HG03159 (cell line): ENCODE results near the gene ARL6IP5.

Experiments used
- ATAC-seq: cut with Tn5 transposase; IDR thresholded peaks from one replicate; pipeline ENCODE4 v1.9.1; 2021; ENCODE audit warnings: mild to moderate bottlenecking, moderate library complexity; ENCODE audit not compliant: unreplicated experiment

Gene ARL6IP5

GRCh38 chr3:69149586-69149985, 64.8 kb downstream of the ARL6IP5 start:
- no peak for ATAC-seq
